ENCODE data around the gene CHKB. TPM values are rescaled to one million over a fixed set of nuclear protein-coding genes. Genes with fewer than 3 reads are reported as not detected.

Gene CHKB
- total RNA-seq, 4 donors from 2014 or later = 49.1 to 96.9 (median 67.8) TPM

DNA sequence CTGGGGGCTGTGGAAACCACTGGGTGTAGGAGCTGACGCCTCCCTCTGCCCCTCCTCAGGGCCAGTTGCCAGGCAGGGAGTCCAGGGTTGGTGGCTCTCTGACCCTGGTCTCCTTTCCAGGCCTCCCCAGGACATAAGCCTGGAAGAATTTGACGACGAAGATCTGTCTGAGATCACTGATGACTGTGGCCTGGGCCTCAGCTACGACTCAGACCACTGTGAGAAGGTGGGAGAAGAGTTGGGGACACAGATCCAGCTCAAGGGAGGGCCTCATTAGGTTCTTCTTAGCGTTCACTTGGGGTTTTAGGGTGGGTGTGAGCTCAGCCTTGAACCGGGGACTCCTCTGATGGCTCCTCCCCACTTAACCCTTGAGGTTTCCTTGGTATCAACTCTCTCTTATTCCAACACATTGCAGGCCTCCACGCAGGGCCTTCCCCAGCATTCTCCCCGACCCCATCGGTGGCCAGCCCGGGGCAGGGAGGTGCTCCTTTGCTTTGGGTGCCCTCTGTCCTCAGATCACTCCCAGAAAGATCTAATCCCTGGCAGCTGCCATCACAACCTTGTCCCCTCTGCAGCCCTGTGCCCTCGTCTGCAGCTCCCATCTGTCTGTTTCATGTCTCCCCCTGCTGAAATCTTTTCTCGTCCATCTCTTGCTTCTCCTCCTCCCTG is 19.2 kb upstream of the CHKB start:
- no peaks in the 10 kb centered on the region for H3K9me3 ChIP-seq
- peaks cover 4% of the 10 kb centered on the region for H3K27me3 ChIP-seq
- no peaks in the 10 kb centered on the region for H3K36me3 ChIP-seq
- H3K4me3 ChIP-seq (replicated peaks in 1 of 3) = no peak overlapping the region
- 70 to 77% methylated on average over 8 to 12 of the region's 12 CpGs for WGBS, 2 donors
- no peak for TF ChIP-seq POLR2A (IDR thresholded peaks at IDR 0.05)
- TF ChIP-seq, protein P1, sequence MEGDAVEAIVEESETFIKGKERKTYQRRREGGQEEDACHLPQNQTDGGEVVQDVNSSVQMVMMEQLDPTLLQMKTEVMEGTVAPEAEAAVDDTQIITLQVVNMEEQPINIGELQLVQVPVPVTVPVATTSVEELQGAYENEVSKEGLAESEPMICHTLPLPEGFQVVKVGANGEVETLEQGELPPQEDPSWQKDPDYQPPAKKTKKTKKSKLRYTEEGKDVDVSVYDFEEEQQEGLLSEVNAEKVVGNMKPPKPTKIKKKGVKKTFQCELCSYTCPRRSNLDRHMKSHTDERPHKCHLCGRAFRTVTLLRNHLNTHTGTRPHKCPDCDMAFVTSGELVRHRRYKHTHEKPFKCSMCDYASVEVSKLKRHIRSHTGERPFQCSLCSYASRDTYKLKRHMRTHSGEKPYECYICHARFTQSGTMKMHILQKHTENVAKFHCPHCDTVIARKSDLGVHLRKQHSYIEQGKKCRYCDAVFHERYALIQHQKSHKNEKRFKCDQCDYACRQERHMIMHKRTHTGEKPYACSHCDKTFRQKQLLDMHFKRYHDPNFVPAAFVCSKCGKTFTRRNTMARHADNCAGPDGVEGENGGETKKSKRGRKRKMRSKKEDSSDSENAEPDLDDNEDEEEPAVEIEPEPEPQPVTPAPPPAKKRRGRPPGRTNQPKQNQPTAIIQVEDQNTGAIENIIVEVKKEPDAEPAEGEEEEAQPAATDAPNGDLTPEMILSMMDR (IDR thresholded peaks at IDR 0.05) = no peak
- intact Hi-C loops (cut with DNase I) = loop anchor here (10.0 kb wide), 1 partner anchor 347 kb away; the partner anchor contains the start of gene HDAC10
- no peak overlapping the region for H3K27ac ChIP-seq
- no peak for DNase-seq
- peaks cover 0 to 10% of the 10 kb centered on the region in 2 donors for H3K4me1 ChIP-seq

DNA sequence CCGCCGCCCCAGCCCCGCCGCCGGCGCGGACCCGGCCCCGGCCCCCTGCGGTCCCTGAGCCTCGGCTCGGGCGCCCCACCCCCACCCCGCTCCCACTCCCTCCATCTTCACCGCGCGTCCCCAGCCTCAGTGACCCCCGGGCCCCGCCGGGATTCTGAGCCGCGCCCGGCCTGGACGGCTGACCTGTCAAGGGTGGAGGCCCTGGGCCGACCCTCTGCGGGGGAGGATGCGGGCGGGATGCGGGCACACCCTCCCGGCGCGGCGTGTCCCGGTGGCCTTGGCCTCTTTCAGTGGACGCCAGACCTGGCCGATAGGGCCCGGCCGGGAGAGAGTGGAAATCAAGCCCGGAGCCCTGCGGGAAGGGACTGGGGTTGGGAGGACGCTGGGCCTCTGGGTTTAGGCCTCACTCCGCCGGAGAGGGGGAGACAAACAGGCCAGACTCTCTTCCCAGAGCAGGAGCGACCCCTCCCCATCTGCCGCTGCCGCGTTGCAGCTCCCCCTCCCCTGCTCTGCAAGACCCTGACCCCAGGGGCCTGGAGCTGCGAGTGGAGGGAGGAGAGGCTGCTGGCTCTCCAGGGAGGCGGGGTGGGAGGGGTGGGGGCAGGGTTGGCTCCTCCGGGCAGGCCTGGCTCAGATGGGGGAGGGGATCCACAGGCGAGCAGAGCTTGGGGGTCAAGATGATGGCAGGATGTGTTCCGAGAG is 18.5 kb upstream of the CHKB start:
- H3K4me3 ChIP-seq (replicated peaks in 1 of 3) = peak overlapping the region in 1 of 3 donors; percentile 34
- H3K4me1 ChIP-seq = peaks cover 0 to 10% of the 10 kb centered on the region in 2 donors
- 20 to 38% methylated on average over 1 to 6 of the region's 52 CpGs for WGBS, 2 donors
- H3K27ac ChIP-seq = no peak overlapping the region
- H3K27me3 ChIP-seq = peaks cover 4% of the 10 kb centered on the region
- no peaks in the 10 kb centered on the region for H3K36me3 ChIP-seq
- no peak for TF ChIP-seq POLR2A (IDR thresholded peaks at IDR 0.05)
- TF ChIP-seq, protein P1 (IDR thresholded peaks at IDR 0.05) = no peak
- no peaks in the 10 kb centered on the region for H3K9me3 ChIP-seq
- intact Hi-C loops (cut with DNase I) = loop anchor here (10.0 kb wide), 1 partner anchor 346 kb away; the partner anchor contains the start of gene HDAC10
- no peak for DNase-seq

DNA sequence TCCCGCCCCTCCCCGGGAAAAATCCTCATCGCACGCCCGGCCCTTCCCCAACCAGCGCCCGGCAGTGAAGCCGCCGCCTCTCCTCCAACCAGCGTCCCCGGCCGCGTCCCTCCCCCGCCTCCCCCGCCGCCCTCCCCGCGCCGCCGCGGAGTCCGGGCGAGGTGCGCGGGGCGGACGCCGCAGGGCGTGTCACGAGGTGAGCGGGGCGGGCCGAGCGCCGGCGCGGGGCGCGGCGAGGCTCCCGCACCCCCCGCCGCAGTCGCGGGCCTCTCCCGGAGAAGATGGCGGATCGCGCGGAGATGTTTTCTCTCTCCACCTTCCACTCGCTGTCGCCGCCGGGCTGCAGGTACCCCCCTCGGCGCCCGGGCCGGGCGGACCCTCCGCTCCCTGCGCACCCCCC is 17.9 kb upstream of the CHKB start, which contains the start of gene MAPK8IP2:
TSS of gene MAPK8IP2 (plus strand) at position 256 of the 400 bp plus-strand sequence. CDS start at position 282, 26 bp downstream.
- Histone ChIP-seq H3K27ac (no peak within 1 kb of the TSS), H3K4me3 (replicated peaks in 1 of 3) (peak within 1 kb of the TSS in 1 of 3 donors; percentile 34), H3K9me3 (no peaks in the 10 kb centered on the region), H3K4me1 (peaks cover 0 to 10% of the 10 kb centered on the region in 2 donors), H3K36me3 (no peaks in the 10 kb centered on the region), H3K27me3 (peaks cover 4% of the 10 kb centered on the region)
- intact Hi-C loops (cut with DNase I) = loop anchor here (10.0 kb wide), 1 partner anchor 346 kb away; the partner anchor contains the start of gene HDAC10
- TF ChIP-seq, protein P1 (IDR thresholded peaks at IDR 0.05) = no peak
- TF ChIP-seq POLR2A (IDR thresholded peaks at IDR 0.05) = no peak
- peak in 1 of 2 donors; percentile 19 for DNase-seq
- WGBS, 2 donors = 0% methylated on average over 3 of the region's 61 CpGs; no CpG with 5 or more reads in 1 of the 2 donors

DNA sequence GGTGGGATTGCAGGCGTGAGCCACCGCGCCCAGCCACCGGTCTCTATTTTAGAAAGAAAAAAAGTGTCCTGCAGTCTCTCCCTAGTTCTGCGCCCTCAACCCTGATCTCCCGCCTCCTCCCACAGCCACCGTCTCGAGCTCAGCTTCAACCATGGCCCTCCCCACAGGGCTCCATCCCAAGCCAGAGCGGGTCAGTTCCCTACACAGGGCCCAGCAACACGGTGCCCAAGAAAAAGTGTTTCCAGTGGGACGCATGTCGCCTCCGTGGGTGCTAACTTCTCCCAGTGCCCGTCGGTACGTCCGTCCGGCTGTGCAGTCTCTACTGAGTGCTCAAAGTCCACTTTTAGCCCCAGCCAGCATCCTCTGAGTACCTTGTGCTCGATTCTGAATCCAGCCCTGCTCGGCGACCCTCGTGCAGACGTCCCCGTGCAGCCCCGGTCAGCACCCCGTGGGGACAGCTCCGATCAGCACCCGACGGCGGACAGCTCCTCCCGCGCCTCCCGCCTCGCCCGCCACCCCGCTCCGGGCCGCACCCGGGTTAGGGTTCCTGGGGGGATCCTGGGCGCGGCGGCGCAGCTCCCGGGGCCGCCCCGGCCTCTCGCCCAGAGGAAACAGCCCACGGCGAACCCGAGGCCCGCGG is 17.3 kb upstream of the CHKB start:
- intact Hi-C loops (cut with DNase I) = loop anchor here (10.0 kb wide), 1 partner anchor 345 kb away; the partner anchor contains the start of gene HDAC10
- peak; percentile 53 to 55 for DNase-seq
- Histone ChIP-seq H3K9me3 (no peaks in the 10 kb centered on the region), H3K4me3 (replicated peaks in 1 of 3) (peak overlapping the region in 1 of 3 donors; percentile 34), H3K4me1 (peaks cover 0 to 10% of the 10 kb centered on the region in 2 donors), H3K27ac (no peak overlapping the region), H3K27me3 (peaks cover 4% of the 10 kb centered on the region), H3K36me3 (no peaks in the 10 kb centered on the region)
- WGBS, 2 donors = 19 to 28% methylated on average over 25 to 38 of the region's 52 CpGs
- TF ChIP-seq, protein P1 (IDR thresholded peaks at IDR 0.05) = no peak
- no peak for TF ChIP-seq POLR2A (IDR thresholded peaks at IDR 0.05)
